SH-SY5Y (cell line): Measurements from ENCODE around the gene MYLK.
A peak's percentile ranks its signal among the peaks of the same experiment; 100 is the strongest.

Experiments
- GATA2 ChIP-seq: IDR thresholded peaks from 2 replicates; pipeline ENCODE4 v1.6.1; 2011; ENCODE audit warnings: mild to moderate bottlenecking, low read depth, low read length
- GATA3 ChIP-seq: IDR thresholded peaks from 2 replicates; pipeline ENCODE4 v1.6.1; 2011; ENCODE audit warnings: low read depth, mild to moderate bottlenecking, low read length, moderate library complexity

Gene MYLK

DNA sequence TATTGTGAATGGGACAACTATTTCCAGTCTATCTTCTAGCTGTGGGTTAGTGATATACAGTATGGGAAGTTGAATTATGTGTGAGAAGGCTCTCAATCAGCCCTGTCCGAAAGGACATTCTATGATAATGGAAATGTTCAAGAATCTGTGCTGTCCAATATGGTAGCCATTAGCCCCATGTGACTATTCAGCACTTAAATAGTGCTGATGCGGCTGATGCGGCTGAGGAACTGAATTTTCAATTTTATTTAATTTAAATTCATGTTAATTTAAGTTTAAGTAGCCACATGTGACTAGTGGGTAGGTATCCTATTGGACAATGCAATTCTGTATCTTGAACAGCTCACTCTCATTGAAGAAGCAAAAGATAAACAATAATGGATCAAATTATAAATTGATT, 98.5 kb downstream of the MYLK start:
- TF ChIP-seq GATA3 = no peak
- TF ChIP-seq GATA2 = no peak

DNA sequence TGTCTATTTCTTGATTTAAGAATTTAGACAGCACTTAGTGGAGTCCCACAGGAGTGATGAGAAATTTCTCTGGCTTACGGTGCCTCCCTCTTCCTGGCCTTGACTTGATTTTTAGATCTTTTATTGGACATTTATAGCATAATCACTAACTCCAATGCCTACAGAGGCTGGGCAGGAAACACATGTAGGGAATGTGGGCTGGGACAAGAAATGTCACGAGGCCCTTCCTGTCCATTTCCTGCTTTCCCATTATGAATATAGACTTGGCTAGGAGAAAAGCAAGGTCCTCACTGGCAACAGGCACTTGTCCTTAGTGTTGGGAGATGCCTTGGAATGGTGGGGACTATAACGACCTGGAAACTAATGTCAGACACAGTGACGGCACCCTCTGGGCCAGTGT, 100.3 kb downstream of the MYLK start:
- TF ChIP-seq GATA3 = no peak
- TF ChIP-seq GATA2 = no peak

- no peak for TF ChIP-seq GATA3
- TF ChIP-seq GATA2 = no peak
These were observed 101.0 kb downstream of the MYLK start for GRCh38 chr3:123783050-123783689.

DNA sequence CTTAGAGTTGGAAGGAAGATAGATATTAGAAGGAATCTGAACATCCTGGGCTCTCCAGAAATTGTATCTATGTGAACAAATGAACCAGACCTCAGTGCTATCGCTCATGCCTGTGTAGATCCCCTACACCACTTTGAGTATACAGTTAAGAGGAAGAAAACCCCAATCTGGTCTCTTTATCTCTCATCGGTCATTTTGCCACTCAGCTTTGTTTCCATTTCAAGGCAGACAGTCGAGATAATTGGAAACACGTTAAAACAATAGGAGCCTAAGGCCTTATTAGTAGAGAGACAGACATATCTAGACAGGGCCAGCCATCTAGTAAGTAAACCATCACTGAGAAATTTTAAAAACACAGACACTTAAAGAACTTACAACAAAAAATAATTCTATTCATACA, 101.6 kb downstream of the MYLK start:
- TF ChIP-seq GATA3 (peak; percentile 69), GATA2 (peak; percentile 76; the same call in 1 of the 2 replicates)

- TF ChIP-seq GATA2 = no peak
- no peak for TF ChIP-seq GATA3
These were observed 102.4 kb downstream of the MYLK start for GRCh38 chr3:123781571-123782275.

DNA sequence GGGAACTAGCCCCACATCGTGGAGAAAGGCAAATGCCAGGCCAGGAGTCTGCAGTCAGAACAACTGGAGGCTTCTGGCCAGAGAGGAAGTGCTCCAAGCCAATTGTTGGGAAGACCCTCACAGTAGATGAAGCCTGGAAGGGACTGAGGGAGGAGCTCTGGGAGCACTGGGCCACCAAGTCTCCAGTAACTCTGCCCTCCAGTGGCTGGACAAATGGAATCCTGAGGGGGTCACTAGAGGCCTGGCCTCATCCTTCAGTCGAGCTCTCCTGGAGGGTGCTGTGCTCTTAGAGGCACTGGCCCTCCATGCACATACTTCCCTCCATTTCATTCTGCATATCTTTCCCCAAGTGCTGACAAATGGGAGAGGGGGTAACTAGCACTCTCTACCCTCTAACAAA, 103.0 kb downstream of the MYLK start:
- TF ChIP-seq GATA2 (no peak), GATA3 (no peak)

DNA sequence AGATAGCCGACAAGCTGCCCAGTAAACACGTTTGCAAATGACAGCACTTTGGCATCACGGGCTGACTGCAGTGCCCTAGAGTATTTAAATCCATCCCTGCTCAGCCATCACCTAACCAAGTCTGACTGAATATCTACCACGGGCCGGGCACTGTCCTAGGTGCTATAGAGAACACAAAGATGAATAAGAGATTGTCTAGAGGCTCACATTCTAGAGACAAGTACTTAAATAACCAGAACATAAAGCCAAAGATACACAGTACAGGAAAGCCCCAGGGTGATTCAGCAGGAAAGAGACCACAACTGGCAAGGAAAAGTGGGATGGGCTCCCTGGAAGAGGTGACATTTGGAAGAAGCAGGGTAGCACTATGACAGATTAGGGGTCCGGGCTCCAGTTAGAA, 103.5 kb downstream of the MYLK start:
- TF ChIP-seq GATA2 (no peak), GATA3 (no peak)

DNA sequence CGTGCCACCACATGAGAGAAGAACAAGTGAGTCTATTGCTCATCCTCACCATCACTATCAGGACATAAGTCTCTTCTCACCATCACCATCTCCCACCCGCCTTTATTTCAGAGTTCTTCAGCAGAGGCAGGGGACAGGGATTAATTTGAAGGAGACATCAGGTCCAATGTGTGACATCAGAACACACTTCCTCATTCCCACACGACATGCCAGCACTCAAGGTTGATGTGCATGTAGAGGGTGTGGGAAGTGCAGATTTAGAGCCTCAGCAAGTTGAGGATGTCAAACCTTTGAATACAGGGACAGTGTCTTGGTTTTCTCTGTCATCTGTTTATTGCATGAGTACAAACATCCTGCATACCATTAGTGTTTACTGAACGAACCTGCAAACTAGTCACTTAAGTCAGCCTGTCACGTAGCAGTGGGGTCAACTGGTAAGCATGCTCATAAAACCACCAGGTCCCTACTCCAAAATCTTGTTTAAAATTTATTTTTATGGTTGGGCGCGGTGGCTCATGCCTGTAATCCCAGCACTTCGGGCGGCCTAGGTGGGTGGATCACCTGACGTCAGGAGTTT, 104.4 kb downstream of the MYLK start:
- TF ChIP-seq GATA3 (no peak), GATA2 (no peak)

- no peak for TF ChIP-seq GATA3
- TF ChIP-seq GATA2 = no peak
These were observed 105.0 kb downstream of the MYLK start for GRCh38 chr3:123778991-123779622.

DNA sequence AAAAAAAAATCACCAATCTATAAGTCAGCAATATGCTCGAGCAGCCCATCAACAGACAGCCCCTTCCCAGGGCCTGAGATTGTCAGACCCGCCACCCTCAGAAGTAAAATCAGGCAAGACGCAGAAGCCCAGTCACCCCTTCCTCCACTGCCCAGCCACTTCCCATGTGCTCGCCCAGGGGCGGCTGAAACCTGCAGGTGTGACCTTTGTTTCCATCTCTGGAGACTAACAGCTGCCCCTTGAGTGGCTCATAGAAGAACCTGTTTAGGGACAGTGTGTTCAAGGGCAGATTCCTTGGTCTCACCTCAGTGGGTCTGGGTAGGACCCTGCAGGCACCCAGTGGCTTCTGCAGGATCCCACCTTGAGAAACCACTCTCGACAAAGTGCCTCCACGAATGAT, 105.6 kb downstream of the MYLK start:
- TF ChIP-seq GATA2 (no peak), GATA3 (no peak)

DNA sequence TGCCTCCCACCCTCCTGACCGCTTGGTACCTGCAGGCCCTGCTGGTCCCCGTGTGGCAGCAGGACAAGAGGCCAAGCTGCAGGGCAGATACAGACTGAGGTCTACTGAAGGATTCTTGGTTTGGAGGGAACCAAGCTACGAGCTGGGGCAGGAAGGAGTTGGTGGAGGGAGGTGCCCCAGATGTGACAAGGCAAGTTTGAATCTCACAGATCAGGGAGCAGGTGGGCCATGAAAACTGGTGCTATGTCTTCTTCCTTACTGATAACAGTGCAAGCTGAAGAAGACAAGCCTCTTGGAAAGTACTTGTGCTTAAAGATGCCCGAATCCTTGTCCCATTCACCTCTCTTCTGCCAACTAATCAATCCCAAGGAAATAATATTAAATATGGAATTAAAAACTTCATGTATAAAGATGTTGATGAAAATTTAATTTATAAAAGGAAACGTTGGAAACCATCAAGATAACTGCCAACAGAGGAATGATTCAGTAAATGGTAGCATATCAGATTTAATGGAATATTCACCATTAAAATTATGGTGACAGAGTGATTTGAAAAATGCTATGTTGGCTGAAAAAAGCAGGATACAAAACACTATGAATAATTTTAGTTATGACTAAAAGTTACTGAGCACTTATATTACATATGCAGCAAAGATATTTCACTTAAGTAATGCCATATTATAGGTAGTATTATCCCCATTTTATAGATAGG, 107.9 kb downstream of the MYLK start:
- TF ChIP-seq GATA2 (no peak), GATA3 (no peak)

GRCh38 chr3:123774474-123774873, 109.7 kb downstream of the MYLK start:
- TF ChIP-seq GATA2 = no peak
- TF ChIP-seq GATA3 = no peak

- TF ChIP-seq GATA3 (no peak), GATA2 (no peak)
These were observed 110.3 kb downstream of the MYLK start for GRCh38 chr3:123773681-123774431.

- TF ChIP-seq GATA3 (no peak), GATA2 (no peak)
These were observed 114.8 kb downstream of the MYLK start for GRCh38 chr3:123769356-123769743.
